ENCODE data around the gene ARMH1.

DNA sequence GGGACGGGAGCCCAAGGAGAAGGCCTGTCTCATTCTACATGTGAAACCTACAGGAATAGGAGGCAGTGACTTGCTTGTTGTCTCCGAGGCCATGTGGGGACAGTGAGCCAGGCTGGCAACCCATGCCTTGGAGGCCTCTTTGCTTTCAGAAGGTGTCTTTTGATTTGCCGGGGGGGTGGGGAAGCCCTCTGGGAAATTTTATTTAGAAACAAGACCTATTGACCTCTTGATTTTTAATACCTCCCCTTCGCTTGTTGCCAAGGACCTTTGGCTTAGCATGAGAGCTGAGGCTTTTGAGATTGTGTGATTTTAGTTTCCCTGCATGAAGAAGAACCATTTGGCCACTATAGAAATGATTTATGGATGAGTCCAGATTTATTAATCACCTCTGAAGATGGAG lies 4.1 kb downstream of the ARMH1 start:
- TF ChIP-seq, protein P1, sequence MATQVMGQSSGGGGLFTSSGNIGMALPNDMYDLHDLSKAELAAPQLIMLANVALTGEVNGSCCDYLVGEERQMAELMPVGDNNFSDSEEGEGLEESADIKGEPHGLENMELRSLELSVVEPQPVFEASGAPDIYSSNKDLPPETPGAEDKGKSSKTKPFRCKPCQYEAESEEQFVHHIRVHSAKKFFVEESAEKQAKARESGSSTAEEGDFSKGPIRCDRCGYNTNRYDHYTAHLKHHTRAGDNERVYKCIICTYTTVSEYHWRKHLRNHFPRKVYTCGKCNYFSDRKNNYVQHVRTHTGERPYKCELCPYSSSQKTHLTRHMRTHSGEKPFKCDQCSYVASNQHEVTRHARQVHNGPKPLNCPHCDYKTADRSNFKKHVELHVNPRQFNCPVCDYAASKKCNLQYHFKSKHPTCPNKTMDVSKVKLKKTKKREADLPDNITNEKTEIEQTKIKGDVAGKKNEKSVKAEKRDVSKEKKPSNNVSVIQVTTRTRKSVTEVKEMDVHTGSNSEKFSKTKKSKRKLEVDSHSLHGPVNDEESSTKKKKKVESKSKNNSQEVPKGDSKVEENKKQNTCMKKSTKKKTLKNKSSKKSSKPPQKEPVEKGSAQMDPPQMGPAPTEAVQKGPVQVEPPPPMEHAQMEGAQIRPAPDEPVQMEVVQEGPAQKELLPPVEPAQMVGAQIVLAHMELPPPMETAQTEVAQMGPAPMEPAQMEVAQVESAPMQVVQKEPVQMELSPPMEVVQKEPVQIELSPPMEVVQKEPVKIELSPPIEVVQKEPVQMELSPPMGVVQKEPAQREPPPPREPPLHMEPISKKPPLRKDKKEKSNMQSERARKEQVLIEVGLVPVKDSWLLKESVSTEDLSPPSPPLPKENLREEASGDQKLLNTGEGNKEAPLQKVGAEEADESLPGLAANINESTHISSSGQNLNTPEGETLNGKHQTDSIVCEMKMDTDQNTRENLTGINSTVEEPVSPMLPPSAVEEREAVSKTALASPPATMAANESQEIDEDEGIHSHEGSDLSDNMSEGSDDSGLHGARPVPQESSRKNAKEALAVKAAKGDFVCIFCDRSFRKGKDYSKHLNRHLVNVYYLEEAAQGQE (IDR thresholded peaks at IDR 0.05; ENCODE audit: insufficient read depth in 1 of 2, low read depth in 2 of 2, low read length in 1 of 2), result no peak
- TF ChIP-seq POLR2AphosphoS5 (IDR thresholded peaks at IDR 0.05; ENCODE audit: low read depth, low read length), result no peak
- TF ChIP-seq, protein P2, sequence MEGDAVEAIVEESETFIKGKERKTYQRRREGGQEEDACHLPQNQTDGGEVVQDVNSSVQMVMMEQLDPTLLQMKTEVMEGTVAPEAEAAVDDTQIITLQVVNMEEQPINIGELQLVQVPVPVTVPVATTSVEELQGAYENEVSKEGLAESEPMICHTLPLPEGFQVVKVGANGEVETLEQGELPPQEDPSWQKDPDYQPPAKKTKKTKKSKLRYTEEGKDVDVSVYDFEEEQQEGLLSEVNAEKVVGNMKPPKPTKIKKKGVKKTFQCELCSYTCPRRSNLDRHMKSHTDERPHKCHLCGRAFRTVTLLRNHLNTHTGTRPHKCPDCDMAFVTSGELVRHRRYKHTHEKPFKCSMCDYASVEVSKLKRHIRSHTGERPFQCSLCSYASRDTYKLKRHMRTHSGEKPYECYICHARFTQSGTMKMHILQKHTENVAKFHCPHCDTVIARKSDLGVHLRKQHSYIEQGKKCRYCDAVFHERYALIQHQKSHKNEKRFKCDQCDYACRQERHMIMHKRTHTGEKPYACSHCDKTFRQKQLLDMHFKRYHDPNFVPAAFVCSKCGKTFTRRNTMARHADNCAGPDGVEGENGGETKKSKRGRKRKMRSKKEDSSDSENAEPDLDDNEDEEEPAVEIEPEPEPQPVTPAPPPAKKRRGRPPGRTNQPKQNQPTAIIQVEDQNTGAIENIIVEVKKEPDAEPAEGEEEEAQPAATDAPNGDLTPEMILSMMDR (IDR thresholded peaks at IDR 0.05), result no peak
